NCI-H1417 treated with DMSO at 0.1 percent for 48 hours (cell line): Measurements from ENCODE around the gene CXCR3.
"Not testable (repeated sequence)": the region's sequence is repeated elsewhere in the genome, so short reads cannot be mapped to it uniquely, and the experiment has no call there.

Experiments used
- DNase-seq: peaks from one replicate; lab custom pipeline; 2025; lab: John Stamatoyannopoulos, UW

Gene CXCR3

GRCh38 chrX:71618303-71618721 lies at the start of gene CXCR3:
Gene CXCR3, minus strand, starts transcription at chrX:71618511. Its CDS starts 62 bp downstream, at chrX:71618449.
- DNase-seq = no peak

- no peak for DNase-seq
Observed at GRCh38 chrX:71667328-71668247, 49.3 kb upstream of the CXCR3 start, which contains the start of gene LOC101059915. Gene LOC101059915, plus strand, starts transcription at chrX:71667546.

GRCh38 chrX:71666240-71667223 lies 48.2 kb upstream of the CXCR3 start:
- no peak for DNase-seq

- DNase-seq = no peak
Observed at GRCh38 chrX:71665747-71666146, 47.4 kb upstream of the CXCR3 start.

- no peak for DNase-seq
Observed at GRCh38 chrX:71664889-71665491, 46.7 kb upstream of the CXCR3 start.

- DNase-seq = not testable (repeated sequence)
Observed at GRCh38 chrX:71664202-71664601, 45.9 kb upstream of the CXCR3 start.

- DNase-seq = not testable (repeated sequence)
Observed at GRCh38 chrX:71663238-71663637, 44.9 kb upstream of the CXCR3 start.

GRCh38 chrX:71662654-71663053 lies 44.3 kb upstream of the CXCR3 start:
- not testable (repeated sequence) for DNase-seq

GRCh38 chrX:71661919-71662318 lies 43.6 kb upstream of the CXCR3 start:
- DNase-seq = no peak

- DNase-seq = no peak
Observed at GRCh38 chrX:71660562-71661416, 42.5 kb upstream of the CXCR3 start.

GRCh38 chrX:71659959-71660358 lies 41.6 kb upstream of the CXCR3 start:
- no peak for DNase-seq

GRCh38 chrX:71659342-71659741 lies 41.0 kb upstream of the CXCR3 start:
- no peak for DNase-seq

- no peak for DNase-seq
Observed at GRCh38 chrX:71657267-71657666, 39.0 kb upstream of the CXCR3 start.

- no peak for DNase-seq
Observed at GRCh38 chrX:71653344-71653743, 35.0 kb upstream of the CXCR3 start.

- DNase-seq = no peak
Observed at GRCh38 chrX:71652405-71652804, 34.1 kb upstream of the CXCR3 start.

GRCh38 chrX:71650333-71650969 lies 32.1 kb upstream of the CXCR3 start:
- DNase-seq = no peak

- not testable (repeated sequence) for DNase-seq
Observed at GRCh38 chrX:71644406-71644805, 26.1 kb upstream of the CXCR3 start.

GRCh38 chrX:71640002-71640401 lies 21.7 kb upstream of the CXCR3 start:
- no peak for DNase-seq

GRCh38 chrX:71638409-71638808 lies 20.1 kb upstream of the CXCR3 start:
- DNase-seq = no peak

GRCh38 chrX:71637848-71638247 lies 19.5 kb upstream of the CXCR3 start:
- DNase-seq = no peak

GRCh38 chrX:71637253-71637618 lies 18.9 kb upstream of the CXCR3 start:
- DNase-seq = no peak
